Measurements from ENCODE around the gene AP3D1.
A peak's percentile ranks its signal among the peaks of the same experiment; 100 is the strongest.

The AP3D1 gene

GRCh38 chr19:2113439-2114211 lies 37.7 kb downstream of the AP3D1 start:
- FAIRE-seq (no peak), DNase-seq (ENCODE audit: insufficient read length, low spot score) (no peak)
- no peak for TF ChIP-seq CTCF (IDR thresholded peaks at IDR 0.05; ENCODE audit: insufficient read depth, missing control alignments)

GRCh38 chr19:2112516-2113320 lies 38.6 kb downstream of the AP3D1 start:
- TF ChIP-seq CTCF (IDR thresholded peaks at IDR 0.05; ENCODE audit: insufficient read depth, missing control alignments): no peak
- no peak for FAIRE-seq
- no peak for DNase-seq (ENCODE audit: insufficient read length, low spot score)

GRCh38 chr19:2111886-2112285 lies 39.5 kb downstream of the AP3D1 start:
- no peak for DNase-seq (ENCODE audit: insufficient read length, low spot score)
- FAIRE-seq: no peak
- TF ChIP-seq CTCF (IDR thresholded peaks at IDR 0.05; ENCODE audit: insufficient read depth, missing control alignments): no peak

GRCh38 chr19:2111425-2111824 lies 39.9 kb downstream of the AP3D1 start:
- no peak for TF ChIP-seq CTCF (IDR thresholded peaks at IDR 0.05; ENCODE audit: insufficient read depth, missing control alignments)
- DNase-seq (ENCODE audit: insufficient read length, low spot score): no peak
- no peak for FAIRE-seq

GRCh38 chr19:2110822-2111221 lies 40.5 kb downstream of the AP3D1 start:
- FAIRE-seq: no peak
- TF ChIP-seq CTCF (IDR thresholded peaks at IDR 0.05; ENCODE audit: insufficient read depth, missing control alignments): peak; percentile 9

GRCh38 chr19:2109046-2109864 lies 42.1 kb downstream of the AP3D1 start:
- no peak for DNase-seq (ENCODE audit: insufficient read length, low spot score)
- FAIRE-seq: no peak
- TF ChIP-seq CTCF (IDR thresholded peaks at IDR 0.05; ENCODE audit: insufficient read depth, missing control alignments): no peak

More at GRCh38 chr19:2110822-2111221, 40.5 kb downstream of the AP3D1 start:
- DNase-seq (ENCODE audit: insufficient read length, low spot score): no peak
